ENCODE results near the gene INSR.

DNA sequence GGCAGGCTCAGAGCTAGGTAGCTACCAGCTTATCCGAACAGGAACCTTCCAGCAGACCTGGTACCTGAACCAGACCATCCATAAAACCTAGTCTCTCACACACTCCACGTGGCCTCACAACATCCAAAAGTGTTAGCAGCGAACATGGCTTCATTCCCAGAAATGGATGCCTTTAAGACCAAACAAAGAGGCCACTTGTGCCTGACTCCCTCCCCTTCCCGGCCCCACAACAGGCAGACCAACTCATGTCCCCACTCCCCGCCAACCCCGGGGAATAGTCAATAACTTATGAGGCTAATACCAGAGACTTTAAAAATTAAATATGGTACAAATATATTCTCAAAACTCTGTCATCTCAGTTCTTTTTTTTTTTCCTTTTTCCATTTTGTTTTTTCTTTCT lies 178.5 kb downstream of the INSR start:
- TF ChIP-seq, protein P1, sequence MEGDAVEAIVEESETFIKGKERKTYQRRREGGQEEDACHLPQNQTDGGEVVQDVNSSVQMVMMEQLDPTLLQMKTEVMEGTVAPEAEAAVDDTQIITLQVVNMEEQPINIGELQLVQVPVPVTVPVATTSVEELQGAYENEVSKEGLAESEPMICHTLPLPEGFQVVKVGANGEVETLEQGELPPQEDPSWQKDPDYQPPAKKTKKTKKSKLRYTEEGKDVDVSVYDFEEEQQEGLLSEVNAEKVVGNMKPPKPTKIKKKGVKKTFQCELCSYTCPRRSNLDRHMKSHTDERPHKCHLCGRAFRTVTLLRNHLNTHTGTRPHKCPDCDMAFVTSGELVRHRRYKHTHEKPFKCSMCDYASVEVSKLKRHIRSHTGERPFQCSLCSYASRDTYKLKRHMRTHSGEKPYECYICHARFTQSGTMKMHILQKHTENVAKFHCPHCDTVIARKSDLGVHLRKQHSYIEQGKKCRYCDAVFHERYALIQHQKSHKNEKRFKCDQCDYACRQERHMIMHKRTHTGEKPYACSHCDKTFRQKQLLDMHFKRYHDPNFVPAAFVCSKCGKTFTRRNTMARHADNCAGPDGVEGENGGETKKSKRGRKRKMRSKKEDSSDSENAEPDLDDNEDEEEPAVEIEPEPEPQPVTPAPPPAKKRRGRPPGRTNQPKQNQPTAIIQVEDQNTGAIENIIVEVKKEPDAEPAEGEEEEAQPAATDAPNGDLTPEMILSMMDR (IDR thresholded peaks at IDR 0.05 in 4 of 5, conservative IDR thresholded peaks at IDR 0.05 in 1 of 5): no peak
- TF ChIP-seq POLR2A (IDR thresholded peaks at IDR 0.05): no peak

All from gastrocnemius medialis (tissue), 4 donors.